GM12892 (cell line): ENCODE measurements around the gene PLA2G6.

ENCODE experiments used
- DNase-seq: peaks from one replicate; pipeline ENCODE4 v3.0.0; 2011; ENCODE audit not compliant: insufficient read length
- FAIRE-seq: peaks from 2 replicates; lab custom pipeline; 2011; peaks lifted over from hg19 to GRCh38; lab: Jason Lieb, UNC
- POLR2A ChIP-seq: IDR thresholded peaks from 2 replicates; pipeline ENCODE4 v1.6.1; 2011; ENCODE audit warnings: low read depth, low read length, control low read depth
- POLR2AphosphoS5 ChIP-seq: IDR thresholded peaks from 2 replicates; pipeline ENCODE4 v1.6.1; 2011; ENCODE audit warnings: low read depth, low read length, control low read depth
- TAF1 ChIP-seq: IDR thresholded peaks from 2 replicates; pipeline ENCODE4 v1.6.1; 2011; ENCODE audit warnings: low read depth, mild to moderate bottlenecking, control low read depth, low read length, borderline replicate concordance

PLA2G6 gene

DNA sequence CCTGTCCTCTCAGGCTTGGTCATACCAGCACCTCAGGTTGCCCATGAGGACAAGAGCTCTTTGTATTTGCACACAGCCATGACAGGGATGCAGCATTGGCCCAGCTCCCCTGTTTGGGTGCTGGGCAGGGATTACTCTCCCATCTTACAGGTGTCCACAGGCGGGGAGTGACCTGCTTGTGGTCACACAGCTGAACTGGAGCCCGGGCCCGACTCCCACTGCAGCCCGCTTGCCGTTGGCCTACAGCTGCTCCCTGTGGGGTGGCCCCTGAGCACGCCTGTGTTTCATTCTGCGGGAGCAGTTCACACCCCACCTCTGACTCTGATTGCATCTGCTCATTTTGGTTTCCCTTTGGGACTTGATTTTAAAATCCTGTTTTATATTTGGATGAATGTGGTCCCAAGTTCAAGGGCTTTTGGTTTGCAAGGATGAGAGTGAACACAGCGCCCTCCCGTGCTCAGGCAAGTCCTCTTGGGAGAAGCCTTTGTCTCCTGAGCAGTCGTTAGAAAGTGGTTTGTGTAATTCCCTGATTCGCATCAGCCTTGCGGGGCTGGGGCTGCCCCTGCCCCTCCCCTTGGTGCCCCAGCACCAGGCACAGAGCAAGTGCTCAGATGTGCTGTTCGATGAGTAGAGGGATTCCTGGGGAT, 115.1 kb downstream of the PLA2G6 start:
- no peak for FAIRE-seq
- TF ChIP-seq TAF1 (no peak), POLR2A (no peak), POLR2AphosphoS5 (no peak)
- no peak for DNase-seq

GRCh38 chr22:38065539-38065938, 116.1 kb downstream of the PLA2G6 start:
- DNase-seq (no peak), FAIRE-seq (no peak)
- TF ChIP-seq POLR2A: no peak
- TF ChIP-seq POLR2AphosphoS5: no peak
- no peak for TF ChIP-seq TAF1

GRCh38 chr22:38062791-38063190, 118.8 kb downstream of the PLA2G6 start:
- DNase-seq (no peak), FAIRE-seq (no peak)
- no peak for TF ChIP-seq TAF1
- TF ChIP-seq POLR2A: no peak
- no peak for TF ChIP-seq POLR2AphosphoS5
